ENCODE results near the gene WDR20.

DNA sequence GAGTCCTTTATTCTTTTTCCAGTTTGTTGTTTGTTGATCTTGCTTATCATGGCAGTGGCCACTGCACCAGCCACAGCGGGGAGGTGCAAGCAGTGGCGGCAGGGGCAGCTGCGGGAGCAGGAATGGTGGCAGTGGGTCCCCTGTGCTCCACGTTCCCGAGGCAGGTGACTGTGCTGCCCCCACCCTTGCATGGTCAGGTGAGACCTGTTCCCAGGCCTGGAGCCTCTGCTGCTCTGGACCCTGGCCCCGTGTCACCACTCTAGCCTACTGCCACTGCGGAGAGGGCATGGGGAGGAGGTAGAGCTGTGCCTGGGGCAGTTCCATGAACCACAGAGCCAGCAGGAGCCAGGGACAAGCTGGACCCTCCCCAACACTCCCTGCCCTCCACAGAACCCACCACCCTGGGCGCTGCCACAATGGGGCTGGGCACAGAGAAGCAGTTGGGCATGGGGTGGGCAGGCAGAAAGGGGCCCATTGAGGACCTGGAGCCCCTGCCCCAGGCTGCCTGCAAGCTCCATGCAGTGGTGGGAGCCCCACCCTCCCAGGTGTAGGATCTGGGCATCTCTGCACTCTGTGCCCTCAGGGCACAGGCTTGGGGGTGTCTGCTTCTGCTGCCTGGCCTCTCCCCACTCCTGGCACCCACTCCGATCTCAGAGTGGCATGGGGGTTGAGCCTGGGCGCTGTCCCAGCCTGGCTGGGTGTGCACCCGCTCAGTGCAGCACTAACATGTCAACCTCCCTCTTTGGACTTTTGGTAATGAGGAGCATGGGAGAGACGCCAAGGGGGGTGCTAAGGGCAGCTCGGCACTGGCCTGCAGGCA is 23.1 kb upstream of the WDR20 start:
- TF ChIP-seq CTCF (IDR thresholded peaks at IDR 0.05), result no peak
- no peak for TF ChIP-seq POLR2A (IDR thresholded peaks at IDR 0.05)
- TF ChIP-seq POLR2AphosphoS5 (IDR thresholded peaks at IDR 0.05), result no peak
- TF ChIP-seq EP300 (IDR thresholded peaks at IDR 0.05), result no peak
